H4 (cell line): ENCODE measurements around the gene TBC1D14. TPM values are rescaled to one million over a fixed set of nuclear protein-coding genes. Genes with fewer than 3 reads are reported as not detected.
"Not testable (repeated sequence)": the region's sequence is repeated elsewhere in the genome, so short reads cannot be mapped to it uniquely, and the experiment has no call there.

Experiments used
- DNase-seq: peaks from one replicate; pipeline ENCODE4 v3.0.0-alpha.2; 2015; ENCODE audit warnings: low spot score
- total RNA-seq: library from RNA; depleted of rRNA; stranded (reverse); fragments of >200 nt; shearing (Covaris generic); gene quantifications from 2 replicates; pipeline ENCODE4 v1.2.3, GENCODE V29; 2014

The TBC1D14 gene
- total RNA-seq, 1 experiment from 2014 or later = 38.9 TPM

GRCh38 chr4:7059662-7060061 lies 150.0 kb downstream of the TBC1D14 start:
- no peak for DNase-seq

GRCh38 chr4:7060346-7061150 lies 150.9 kb downstream of the TBC1D14 start:
- no peak for DNase-seq

GRCh38 chr4:7061815-7062214 lies 152.2 kb downstream of the TBC1D14 start:
- no peak for DNase-seq

- no peak for DNase-seq
Observed at GRCh38 chr4:7062816-7063215, 153.2 kb downstream of the TBC1D14 start.

GRCh38 chr4:7063362-7063761 lies 153.7 kb downstream of the TBC1D14 start:
- no peak for DNase-seq

GRCh38 chr4:7066006-7066405 lies 156.4 kb downstream of the TBC1D14 start:
- no peak for DNase-seq

- DNase-seq = no peak
Observed at GRCh38 chr4:7066493-7066892, 156.9 kb downstream of the TBC1D14 start.

GRCh38 chr4:7067126-7067451 lies 157.5 kb downstream of the TBC1D14 start:
- DNase-seq = no peak

- DNase-seq = peak; percentile 100
Observed at GRCh38 chr4:7067452-7068278, 158.0 kb downstream of the TBC1D14 start, which contains the start of gene GRPEL1. Gene GRPEL1, minus strand, starts transcription at chr4:7068064. Its CDS starts 32 bp downstream, at chr4:7068032.

GRCh38 chr4:7068279-7068842 lies 158.7 kb downstream of the TBC1D14 start:
- no peak for DNase-seq

- no peak for DNase-seq
Observed at GRCh38 chr4:7068883-7069282, 159.3 kb downstream of the TBC1D14 start.

GRCh38 chr4:7070729-7071511 lies 161.3 kb downstream of the TBC1D14 start:
- peak; percentile 75 for DNase-seq

- DNase-seq = no peak
Observed at GRCh38 chr4:7073059-7073458, 163.4 kb downstream of the TBC1D14 start.

GRCh38 chr4:7073526-7074390 lies 164.1 kb downstream of the TBC1D14 start:
- peak; percentile 69 for DNase-seq

- no peak for DNase-seq
Observed at GRCh38 chr4:7074426-7074825, 164.8 kb downstream of the TBC1D14 start.

GRCh38 chr4:7075962-7076695 lies 166.5 kb downstream of the TBC1D14 start:
- DNase-seq = no peak

GRCh38 chr4:7076696-7077082 lies 167.1 kb downstream of the TBC1D14 start:
- no peak for DNase-seq

- no peak for DNase-seq
Observed at GRCh38 chr4:7077371-7077770, 167.7 kb downstream of the TBC1D14 start.

- no peak for DNase-seq
Observed at GRCh38 chr4:7078025-7078424, 168.4 kb downstream of the TBC1D14 start.

- not testable (repeated sequence) for DNase-seq
Observed at GRCh38 chr4:7079483-7079882, 169.9 kb downstream of the TBC1D14 start.
